OCI-LY7 (cell line): ENCODE data around the gene KCND3. TPM values are rescaled to one million over a fixed set of nuclear protein-coding genes. Genes with fewer than 3 reads are reported as not detected.

ENCODE experiments used
- BruUV-seq: library from RNA; stranded (reverse); fragments of 400-500 nt; replicated peaks from 2 replicates; lab custom pipeline; 2021; lab: Mats Ljungman, UMichigan
- CTCF ChIA-PET: fragments of 300-600 bp; sonication (Branson Sonifier 250); formaldehyde crosslinking; loops from one replicate; lab custom pipeline; 2022; ENCODE audit warnings: antibody characterized with exemption; ENCODE audit not compliant: unreplicated experiment; lab: Charles Lee
- POLR2A ChIA-PET: fragments of 300-600 bp; sonication (Branson Sonifier 250); formaldehyde crosslinking; loops from one replicate; lab custom pipeline; 2022; ENCODE audit warnings: antibody characterized with exemption; lab: Charles Lee
- DNase-seq: peaks from one replicate; pipeline ENCODE4 v3.0.0-alpha.2; 2015; ENCODE audit warnings: low spot score
- H2AFZ ChIP-seq: fragments of 200-600 bp; sonication (generic), shearing (Covaris generic); 2 replicates; pipeline ENCODE4 v1.6.1; 2014; ENCODE audit warnings: mild to moderate bottlenecking, antibody characterized with exemption, low read length, moderate library complexity
- H3K27ac ChIP-seq: fragments of 200-600 bp; sonication (generic); 2 replicates; pipeline ENCODE4 v1.5.1; 2014; ENCODE audit warnings: mixed run types, low read depth, mild to moderate bottlenecking, moderate library complexity, low read length, inconsistent platforms; ENCODE audit not compliant: poor library complexity, severe bottlenecking
- H3K36me3 ChIP-seq: fragments of 200-600 bp; sonication (generic); 2 replicates; pipeline ENCODE4 v1.6.1; 2014; ENCODE audit warnings: mild to moderate bottlenecking, antibody characterized with exemption, low read length, moderate library complexity, mixed read lengths; ENCODE audit not compliant: insufficient read depth
- H3K4me1 ChIP-seq: fragments of 200-600 bp; sonication (generic); 2 replicates; pipeline ENCODE4 v1.5.1; 2014; ENCODE audit warnings: mild to moderate bottlenecking, low read length; ENCODE audit not compliant: insufficient read depth, poor library complexity, severe bottlenecking
- H3K4me2 ChIP-seq: fragments of 200-600 bp; sonication (generic); 2 replicates; pipeline ENCODE4 v1.6.1; 2014; ENCODE audit warnings: mild to moderate bottlenecking, low read length
- H3K4me3 ChIP-seq: fragments of 200-600 bp; sonication (generic); 2 replicates; pipeline ENCODE4 v1.5.1; 2014; ENCODE audit warnings: mild to moderate bottlenecking, low read depth, low read length; ENCODE audit not compliant: poor library complexity, severe bottlenecking
- H3K79me2 ChIP-seq: fragments of 200-600 bp; sonication (generic); 2 replicates; pipeline ENCODE4 v1.6.1; 2016; ENCODE audit warnings: low read depth, mild to moderate bottlenecking, low read length, moderate library complexity, mixed read lengths; ENCODE audit not compliant: insufficient read depth
- H3K9me2 ChIP-seq: fragments of 200-600 bp; sonication (generic); 2 replicates; pipeline ENCODE4 v1.6.1; 2016; ENCODE audit warnings: mild to moderate bottlenecking, low read length, mixed read lengths; ENCODE audit not compliant: insufficient read depth
- H3K9me3 ChIP-seq: fragments of 200-600 bp; sonication (generic); 2 replicates; pipeline ENCODE4 v1.6.1; 2014; ENCODE audit warnings: mild to moderate bottlenecking, mixed run types, low read length, mixed read lengths
- H4K20me1 ChIP-seq: fragments of 200-600 bp; sonication (generic); 2 replicates; pipeline ENCODE4 v1.6.1; 2014; ENCODE audit warnings: mild to moderate bottlenecking, antibody characterized with exemption, low read length, moderate library complexity, mixed read lengths; ENCODE audit not compliant: insufficient read depth
- CTCF ChIP-seq: fragments of 200-600 bp; sonication (generic); conservative IDR thresholded peaks from 2 replicates; pipeline ENCODE4 v1.5.1; 2014; ENCODE audit warnings: mild to moderate bottlenecking, antibody characterized with exemption, low read length, moderate library complexity, mixed read lengths
- EZH2phosphoT487 ChIP-seq: fragments of 200-600 bp; sonication (generic); IDR thresholded peaks from 2 replicates; pipeline ENCODE4 v1.6.1; 2018; ENCODE audit warnings: low read depth, borderline replicate concordance, mild to moderate bottlenecking, mixed run types, antibody characterized with exemption, low read length, moderate library complexity, mixed read lengths
- intact Hi-C: fragments of 100-400 bp; cut with micrococcal nuclease; formaldehyde crosslinking; loops from one replicate; pipeline ENCODE4 v1.10.0; 2022; ENCODE audit not compliant: unreplicated experiment
- total RNA-seq, 2 experiments: library from RNA; depleted of rRNA in 1 of 2; stranded (reverse); fragments of >200 nt in 1 of 2; shearing (Covaris generic) in 1 of 2; gene quantifications; 2 replicates each; pipeline ENCODE4 v1.2.3, GENCODE V29; 2014 to 2022

KCND3 gene
- total RNA-seq, 2 experiments from 2014 or later = not detected

GRCh38 chr1:111792249-111792648, 197.2 kb downstream of the KCND3 start:
- ChIA-PET CTCF (no interaction called here), POLR2A (interaction anchor here (0.7 kb wide), 1 partner anchor 352 kb away, joined by 3 read pairs; no protein-coding TSS in a partner anchor)
- intact Hi-C loops = no loop called here
- no peaks in the 10 kb centered on the region for H3K9me3 ChIP-seq
- H3K9me2 ChIP-seq = no peaks in the 10 kb centered on the region
- DNase-seq = no peak
- H2AFZ ChIP-seq = no peak overlapping the region
- no TSS peak for BruUV-seq
- H3K27ac ChIP-seq = no peak overlapping the region
- no peaks in the 10 kb centered on the region for H4K20me1 ChIP-seq
- no peaks in the 10 kb centered on the region for H3K4me1 ChIP-seq
- no peak overlapping the region for H3K4me2 ChIP-seq
- H3K36me3 ChIP-seq = no peaks in the 10 kb centered on the region
- no peak for TF ChIP-seq CTCF
- no peak for TF ChIP-seq EZH2phosphoT487
- H3K79me2 ChIP-seq = no peaks in the 10 kb centered on the region
- H3K4me3 ChIP-seq = no peak overlapping the region

- CTCF ChIA-PET = no interaction called here
- Histone ChIP-seq H4K20me1 (no peaks in the 10 kb centered on the region), H3K4me2 (no peak overlapping the region), H3K79me2 (no peaks in the 10 kb centered on the region), H2AFZ (no peak overlapping the region), H3K9me3 (no peaks in the 10 kb centered on the region), H3K4me3 (no peak overlapping the region), H3K9me2 (no peaks in the 10 kb centered on the region), H3K4me1 (no peaks in the 10 kb centered on the region), H3K36me3 (no peaks in the 10 kb centered on the region), H3K27ac (no peak overlapping the region)
- intact Hi-C loops = no loop called here
- DNase-seq = no peak
- TF ChIP-seq EZH2phosphoT487 (no peak), CTCF (no peak)
- POLR2A ChIA-PET = no interaction called here
- no TSS peak for BruUV-seq
Measured at GRCh38 chr1:111791776-111792175, 197.7 kb downstream of the KCND3 start.

GRCh38 chr1:111789666-111790316, 199.7 kb downstream of the KCND3 start:
- no peaks in the 10 kb centered on the region for H4K20me1 ChIP-seq
- H3K27ac ChIP-seq = no peak overlapping the region
- TF ChIP-seq EZH2phosphoT487 = no peak
- no peak for TF ChIP-seq CTCF
- no peaks in the 10 kb centered on the region for H3K36me3 ChIP-seq
- no peak for DNase-seq
- H3K4me1 ChIP-seq = no peaks in the 10 kb centered on the region
- H3K9me3 ChIP-seq = no peaks in the 10 kb centered on the region
- intact Hi-C loops = no loop called here
- POLR2A ChIA-PET = interaction anchor here (0.6 to 0.8 kb wide), 2 partner anchors 127 to 576 kb away, joined by 3 read pairs; no protein-coding TSS in a partner anchor
- H2AFZ ChIP-seq = no peak overlapping the region
- CTCF ChIA-PET = no interaction called here
- BruUV-seq = no TSS peak
- H3K4me2 ChIP-seq = no peak overlapping the region
- H3K4me3 ChIP-seq = no peak overlapping the region
- H3K79me2 ChIP-seq = no peaks in the 10 kb centered on the region
- no peaks in the 10 kb centered on the region for H3K9me2 ChIP-seq
